ENCODE results near the gene STX3.
"Not testable (repeated sequence)": the region's sequence is repeated elsewhere in the genome, so short reads cannot be mapped to it uniquely, and the experiment has no call there.

Gene STX3

DNA sequence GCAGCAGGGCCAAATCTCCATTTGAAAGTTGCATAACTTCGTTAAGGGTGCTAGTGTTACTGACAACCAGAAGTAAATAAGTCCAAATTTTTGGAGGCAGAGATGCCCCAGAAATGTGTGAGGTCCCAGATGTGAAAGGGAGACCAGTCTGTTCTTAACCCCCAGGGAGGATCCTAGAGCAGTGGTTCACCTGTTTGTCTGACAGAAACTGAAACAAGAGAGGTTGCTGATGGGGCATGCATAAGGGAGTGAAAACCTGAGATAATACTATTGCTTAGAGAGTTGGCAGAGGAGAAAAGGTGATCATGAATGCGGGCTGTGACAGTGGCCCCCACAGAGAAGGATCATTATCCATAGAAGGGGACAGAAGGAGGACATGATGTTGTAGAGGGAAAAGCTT is 86.3 kb downstream of the STX3 start:
- no peak for DNase-seq (ENCODE audit: low read depth in 2 of 2)

DNA sequence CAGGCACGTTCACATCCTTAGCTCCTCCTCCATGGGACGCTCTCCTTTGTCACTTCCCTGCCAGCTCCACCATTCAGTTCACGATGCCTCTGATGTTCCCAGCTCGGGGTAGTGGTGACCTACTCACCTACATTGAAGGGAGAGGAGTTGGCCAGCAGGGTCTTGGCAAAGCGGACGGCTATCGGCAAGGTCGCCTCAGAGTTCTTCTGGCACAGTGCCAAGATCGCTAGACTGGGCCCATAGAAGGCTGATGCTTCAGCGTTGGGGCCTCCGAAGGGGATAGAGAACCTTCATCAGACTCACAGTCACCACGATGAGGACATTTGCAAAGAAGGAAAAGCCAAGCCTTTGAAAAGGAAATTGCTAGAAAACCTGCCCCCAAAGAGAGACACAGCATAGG is 87.1 kb downstream of the STX3 start:
- DNase-seq (ENCODE audit: low read depth in 2 of 2), result no peak

DNA sequence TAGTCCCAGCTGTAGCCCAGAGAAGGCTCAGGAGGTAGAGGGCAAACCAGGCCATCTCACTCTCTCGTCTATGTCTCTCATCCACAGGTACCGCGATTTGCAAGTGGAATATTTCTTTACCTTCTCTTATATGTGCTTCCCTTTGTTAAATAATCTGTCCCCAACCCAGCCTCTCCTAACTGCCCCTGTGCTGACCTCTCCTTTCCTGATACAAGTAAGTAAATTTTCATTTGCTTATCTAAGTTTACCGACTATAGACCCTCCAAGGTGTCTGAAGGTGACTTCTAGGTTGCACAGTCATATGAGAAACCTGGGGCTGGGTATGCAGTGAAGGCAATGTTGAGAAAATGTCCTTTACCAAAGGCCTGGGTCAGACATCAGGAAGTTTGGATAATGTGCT is 90.2 kb downstream of the STX3 start, which contains the start of gene CBLIF:
TSS of gene CBLIF (minus strand) at position 101 of the 400 bp plus-strand sequence. CDS start at position 55, 46 bp downstream.
- DNase-seq (ENCODE audit: low read depth in 2 of 2), result no peak

DNA sequence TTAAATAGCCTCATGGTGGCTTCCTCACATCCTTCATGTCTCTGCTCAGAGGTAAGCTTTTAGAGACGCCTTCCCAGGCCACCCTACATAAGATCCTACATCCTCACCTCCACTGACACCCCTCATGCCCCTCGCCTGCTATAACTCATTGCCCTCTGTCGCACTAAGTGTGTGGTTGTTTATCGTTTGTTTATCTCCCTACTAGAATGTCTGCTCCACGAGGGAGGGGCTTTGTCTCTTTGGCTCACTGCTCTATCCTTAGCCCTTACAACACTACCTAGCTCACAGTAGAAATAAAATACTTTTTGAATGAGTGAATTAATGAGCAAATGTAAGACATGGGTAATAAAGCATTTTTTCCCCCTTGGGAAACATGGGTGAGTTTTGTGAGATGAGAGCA is 91.4 kb downstream of the STX3 start:
- no peak for DNase-seq (ENCODE audit: low read depth in 2 of 2)

DNA sequence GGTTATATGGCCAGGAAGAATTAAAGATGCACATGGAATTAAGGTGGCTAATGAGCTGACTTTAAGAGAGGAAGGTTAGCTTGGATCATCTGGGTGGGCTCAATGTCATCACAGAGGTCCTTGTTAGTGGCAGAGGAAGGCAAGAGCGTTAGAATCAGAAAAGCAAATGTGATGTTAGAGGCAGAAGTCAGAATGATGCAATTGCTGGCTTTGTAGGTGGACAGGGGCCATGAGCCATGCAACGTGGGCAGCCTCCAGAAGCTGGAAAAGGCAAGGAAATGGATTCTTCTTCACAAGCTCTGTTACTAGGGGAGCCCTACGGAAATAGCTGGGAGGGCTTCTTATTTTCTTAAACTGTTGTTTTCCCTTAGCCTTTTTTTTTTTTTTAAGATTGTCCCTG is 92.5 kb downstream of the STX3 start:
- DNase-seq (ENCODE audit: low read depth in 2 of 2), result no peak

- not testable (repeated sequence) for DNase-seq (ENCODE audit: low read depth in 2 of 2)
Observed at GRCh38 chr11:59848439-59848838, 93.3 kb downstream of the STX3 start.

DNA sequence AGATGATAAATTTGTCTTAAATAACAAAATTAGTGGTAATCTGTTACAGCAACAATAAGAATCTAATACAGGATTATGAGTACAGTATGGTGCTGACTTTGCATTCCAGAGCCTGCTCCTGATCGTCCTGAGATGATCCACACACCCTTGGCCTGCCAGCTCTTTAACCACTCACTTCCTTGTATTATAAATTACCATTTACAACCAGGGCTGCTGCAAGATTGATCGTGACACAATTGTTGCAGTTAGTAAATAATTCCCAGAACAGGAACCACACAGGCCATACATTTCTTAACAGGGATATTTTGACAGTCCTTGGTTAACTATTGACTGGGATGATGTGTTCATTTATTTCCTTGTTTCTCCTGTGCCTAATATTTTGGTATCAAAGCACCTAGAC is 94.0 kb downstream of the STX3 start:
- no peak for DNase-seq (ENCODE audit: low read depth in 2 of 2)

DNA sequence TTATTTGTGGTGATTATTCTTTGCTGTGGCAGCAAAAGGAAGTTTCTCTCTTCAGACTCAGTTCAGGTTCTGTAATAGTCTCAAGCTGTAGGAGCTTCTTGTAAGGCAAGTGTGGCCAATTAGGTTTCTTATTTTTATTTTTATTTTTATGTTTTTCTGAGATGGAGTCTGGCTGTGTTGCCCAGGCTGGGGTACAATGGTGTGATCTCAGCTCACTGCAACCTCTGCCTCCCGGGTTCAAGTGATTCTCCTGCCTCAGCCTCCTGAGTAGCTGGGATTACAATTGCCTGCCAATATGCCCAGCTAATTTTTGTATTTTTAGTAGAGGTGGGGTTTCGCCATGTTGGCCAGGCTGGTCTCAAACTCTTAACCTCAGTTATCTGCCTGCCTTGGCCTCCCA is 94.4 kb downstream of the STX3 start:
- not testable (repeated sequence) for DNase-seq (ENCODE audit: low read depth in 2 of 2)

DNA sequence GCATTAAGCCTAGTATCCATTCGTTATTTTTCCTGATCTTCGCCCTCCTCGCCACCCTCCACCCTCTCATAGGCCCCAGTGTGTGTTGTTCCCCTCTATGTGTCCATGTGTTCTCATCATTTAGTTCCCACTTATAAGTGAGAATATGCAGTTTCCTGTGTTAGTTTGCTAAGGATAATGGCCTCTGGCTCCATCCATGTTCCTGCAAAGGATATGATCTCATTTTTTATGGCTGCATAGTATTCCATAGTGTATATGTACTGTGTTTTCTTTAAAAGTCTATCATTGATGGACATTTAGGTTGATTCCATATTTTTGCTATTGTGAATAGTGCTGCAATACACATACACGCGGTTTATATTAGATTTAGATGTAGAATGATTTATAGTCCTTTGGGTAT is 96.2 kb downstream of the STX3 start:
- not testable (repeated sequence) for DNase-seq (ENCODE audit: low read depth in 2 of 2)

DNA sequence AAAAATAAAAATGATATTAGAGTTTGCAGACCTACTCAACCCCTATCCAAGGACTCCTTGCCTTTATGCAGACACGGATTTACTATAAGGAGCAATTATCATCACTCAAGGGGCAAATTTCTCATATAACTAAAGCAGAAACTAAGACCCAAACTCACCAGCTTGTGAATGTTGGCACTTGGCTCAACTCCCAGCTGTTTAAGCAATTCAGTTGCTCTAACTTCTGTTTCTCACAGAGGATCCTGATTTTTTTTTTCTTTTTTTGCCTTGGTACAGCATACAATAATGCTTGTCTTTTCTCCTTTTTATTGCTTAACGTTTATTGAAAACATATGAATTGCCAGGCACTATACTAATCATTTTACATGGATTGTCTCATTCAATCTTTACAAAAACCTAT is 99.7 kb downstream of the STX3 start:
- no peak for DNase-seq (ENCODE audit: low read depth in 2 of 2)

All from stimulated activated CD8-positive, alpha-beta memory T cell treated with anti-CD3 and anti-CD28 coated beads, Interleukin-15, amount 100 ng/mL, for 4 hours (primary cell).